B cell (primary cell): ENCODE results near the gene DENND2A. TPM values are rescaled to one million over a fixed set of nuclear protein-coding genes. Genes with fewer than 3 reads are reported as not detected.
A peak's percentile ranks its signal among the peaks of the same experiment; 100 is the strongest.

Experiments
- ATAC-seq: fragments of 200-7000 bp; cut with Tn5 transposase; one replicate; pipeline ENCODE4 v1.10.0; 2021; ENCODE audit warnings: low read depth, mild to moderate bottlenecking, moderate number of reproducible peaks, moderate library complexity
- CTCF ChIA-PET: fragments of 350-600 bp; sonication (Branson Sonifier 250); formaldehyde crosslinking; loops from one replicate; lab custom pipeline; 2021; ENCODE audit warnings: antibody characterized with exemption, inconsistent platforms; lab: Charles Lee
- POLR2A ChIA-PET: fragments of 350-600 bp; sonication (Branson Sonifier 250); formaldehyde crosslinking; loops from one replicate; lab custom pipeline; 2021; ENCODE audit warnings: antibody characterized with exemption; lab: Charles Lee
- DNase-seq: peaks from one replicate; pipeline ENCODE4 v3.0.0; 2013
- H2AFZ ChIP-seq: 2 replicates; pipeline ENCODE4 v1.6.1; 2012; ENCODE audit warnings: mild to moderate bottlenecking, low read depth, low read length; ENCODE audit not compliant: insufficient read depth, poor library complexity, severe bottlenecking
- H3K27ac ChIP-seq, 2 donors: 1 replicate in 1 of 2; 2 replicates in 1 of 2; pipeline ENCODE4 v1.5.1; 2012 to 2013; ENCODE audit warnings: low read length in 2 of 2, mild to moderate bottlenecking in 2 of 2, moderate library complexity in 1 of 2
- H3K27me3 ChIP-seq, 4 experiments: fragments of 200-600 bp in 1 of 4; sonication (generic) in 1 of 4; replicated peaks in 1 of 4; 1 replicate in 2 of 4; 2 replicates in 2 of 4; pipeline versions ENCODE4 v1.6.1 to v1.7.0; 2013 to 2016; ENCODE audit warnings: low read length in 3 of 4, mild to moderate bottlenecking in 2 of 4, mixed read lengths in 1 of 4, moderate library complexity in 1 of 4; ENCODE audit not compliant: insufficient read depth in 4 of 4, control insufficient read depth in 3 of 4; ENCODE audit errors: control extremely low read depth in 1 of 4
- H3K36me3 ChIP-seq, 2 experiments: replicated peaks in 1 of 2; 1 replicate in 1 of 2; 2 replicates in 1 of 2; pipeline versions ENCODE4 v1.6.1 to v1.7.1; 2013; ENCODE audit warnings: low read length in 1 of 2; ENCODE audit not compliant: insufficient read depth in 2 of 2, control insufficient read depth in 1 of 2; ENCODE audit errors: control extremely low read depth in 1 of 2, extremely low read depth in 1 of 2
- H3K4me1 ChIP-seq, 2 donors: fragments of 200-600 bp in 1 of 2; sonication (generic) in 1 of 2; 1 replicate in 1 of 2; 2 replicates in 1 of 2; pipeline versions ENCODE4 v1.5.1 to v1.6.1; 2013 to 2017; ENCODE audit warnings: low read length in 2 of 2; ENCODE audit not compliant: control insufficient read depth in 2 of 2, insufficient read depth in 2 of 2
- H3K4me2 ChIP-seq: replicated peaks from 2 replicates; pipeline ENCODE3; 2012; ENCODE audit warnings: mild to moderate bottlenecking, low read depth, low read length; ENCODE audit not compliant: poor library complexity, severe bottlenecking
- H3K4me3 ChIP-seq, 5 experiments: fragments of 200-600 bp in 1 of 5; sonication (generic) in 1 of 5; 1 replicate in 3 of 5; 2 replicates in 2 of 5; pipeline versions ENCODE4 v1.5.1 to v1.7.0; 2011 to 2016; ENCODE audit warnings: low read length in 4 of 5, mild to moderate bottlenecking in 4 of 5, low read depth in 2 of 5, control low read depth in 1 of 5, moderate library complexity in 1 of 5; ENCODE audit not compliant: insufficient read depth in 1 of 5; ENCODE audit errors: control extremely low read depth in 1 of 5, extremely low read depth in 1 of 5
- H3K79me2 ChIP-seq: fragments of 200-600 bp; sonication (generic); one replicate; pipeline ENCODE4 v1.6.0; 2016; ENCODE audit warnings: low read length; ENCODE audit not compliant: control insufficient read depth, insufficient read depth
- H3K9ac ChIP-seq: fragments of 200-600 bp; sonication (generic); 2 replicates; pipeline ENCODE4 v1.6.1; 2017; ENCODE audit warnings: mild to moderate bottlenecking, low read length, moderate library complexity
- H3K9me3 ChIP-seq, 3 donors: one replicate each; pipeline versions ENCODE4 v1.6.1 to v1.7.1; 2013; ENCODE audit warnings: low read length in 2 of 3; ENCODE audit not compliant: control insufficient read depth in 2 of 3, insufficient read depth in 1 of 3; ENCODE audit errors: control extremely low read depth in 1 of 3
- H4K20me1 ChIP-seq: 2 replicates; pipeline ENCODE4 v1.6.0; 2012; ENCODE audit warnings: mild to moderate bottlenecking, low read length; ENCODE audit not compliant: insufficient read depth, control insufficient read depth, poor library complexity, severe bottlenecking
- H3K27ac Mint-ChIP-seq: one replicate; pipeline ENCODE4 v1.8.0; 2021; ENCODE audit warnings: mixed read lengths
- H3K27me3 Mint-ChIP-seq: one replicate; pipeline ENCODE4 v1.8.0; 2021; ENCODE audit warnings: mixed read lengths
- H3K4me1 Mint-ChIP-seq: one replicate; pipeline ENCODE4 v1.8.0; 2021; ENCODE audit warnings: mixed read lengths
- H3K4me3 Mint-ChIP-seq: one replicate; pipeline ENCODE4 v1.8.0; 2021; ENCODE audit warnings: mixed read lengths
- H3K9me3 Mint-ChIP-seq: one replicate; pipeline ENCODE4 v1.8.0; 2022; ENCODE audit warnings: mixed read lengths; ENCODE audit not compliant: insufficient read depth
- CTCF ChIP-seq: fragments of 200-600 bp; IDR thresholded peaks from one replicate; pipeline ENCODE4 v1.8.0; 2022; ENCODE audit warnings: antibody characterized with exemption, mild to moderate bottlenecking
- EZH2 ChIP-seq: IDR thresholded peaks from 2 replicates; pipeline ENCODE4 v1.6.1; 2012; ENCODE audit warnings: borderline replicate concordance, low read depth, mild to moderate bottlenecking, moderate library complexity, low read length; ENCODE audit not compliant: insufficient read depth, poor library complexity, severe bottlenecking
- WGBS: methylation state at CpG from one replicate; pipeline ENCODE4 v1.1.5; 2013; ENCODE audit warnings: missing lambda C conversion rate; ENCODE audit not compliant: insufficient coverage; 5-methylcytosine and 5-hydroxymethylcytosine counted together
- intact Hi-C: fragments of 100-400 bp; cut with micrococcal nuclease; formaldehyde crosslinking; loops from one replicate; pipeline ENCODE4 v1.10.0; 2022
- polyA plus RNA-seq: library from polyadenylated mRNA; depleted of rRNA; stranded (reverse); fragments of >200 nt; gene quantifications from 2 replicates; pipeline ENCODE4 v1.2.3, GENCODE V29; 2012
- total RNA-seq, 2 donors: library from RNA; stranded (reverse); fragments of 120-200 nt in 1 of 2; gene quantifications; 1 replicate in 1 of 2; 2 replicates in 1 of 2; pipeline versions ENCODE4 v1.2.3 to v1.2.4, GENCODE V29; 2013 to 2022

DENND2A gene
- total and polyA plus RNA-seq, 2 donors (not counting 1 experiment from before 2014, with no cell fraction given): 0.31 TPM; not detected in 1

- Mint-ChIP-seq H3K4me3 (peak overlapping the region; percentile 99), H3K27ac (peak overlapping the region; percentile 77), H3K4me1 (peaks cover 26% of the 10 kb centered on the region), H3K27me3 (peaks cover 50% of the 10 kb centered on the region), H3K9me3 (no peaks in the 10 kb centered on the region)
- Histone ChIP-seq H3K36me3 (no peaks in the 10 kb centered on the region), H3K27me3 (peaks cover 0 to 65% (median 31%) of the 10 kb centered on the region in 4 experiments), H3K9me3 (peaks cover 0 to 25% (median 0%) of the 10 kb centered on the region in 3 donors), H4K20me1 (no peaks in the 10 kb centered on the region), H3K4me2 (peak overlapping the region; percentile 94), H3K4me3 (peak overlapping the region in 4 of 5 experiments; percentile 44 to 61 (median 54)), H3K27ac (no peak overlapping the region), H3K9ac (peak overlapping the region; percentile 62), H3K4me1 (peaks cover 28 to 29% of the 10 kb centered on the region in 2 donors), H3K79me2 (no peaks in the 10 kb centered on the region), H2AFZ (peak overlapping the region; percentile 74)
- DNase-seq (peak; percentile 50), ATAC-seq (peak; percentile 35)
- TF ChIP-seq EZH2 (peak; percentile 94), CTCF (no peak)
- WGBS: under 1% methylated on average over 74 of the region's 74 CpGs
- intact Hi-C loops: no loop called here
- POLR2A ChIA-PET: no interaction called here
- CTCF ChIA-PET: no interaction called here
Observed at GRCh38 chr7:140640060-140640637, 464 bp downstream of the DENND2A start.

- peaks cover 0 to 25% (median 0%) of the 10 kb centered on the region in 3 donors for H3K9me3 ChIP-seq
- peaks cover 0 to 65% (median 31%) of the 10 kb centered on the region in 4 experiments for H3K27me3 ChIP-seq
- peaks cover 28 to 29% of the 10 kb centered on the region in 2 donors for H3K4me1 ChIP-seq
- H3K27ac ChIP-seq: no peak overlapping the region
- H3K27me3 Mint-ChIP-seq: peaks cover 48% of the 10 kb centered on the region
- WGBS: 5% methylated on average over 11 of the region's 15 CpGs
- H3K27ac Mint-ChIP-seq: peak overlapping the region; percentile 77
- ChIA-PET CTCF (interaction anchor here (0.5 kb wide), 1 partner anchor 578 kb away, joined by 6 read pairs; no protein-coding TSS in a partner anchor), POLR2A (interaction anchor here (0.7 kb wide), 1 partner anchor 1039 kb away, joined by 4 read pairs; no protein-coding TSS in a partner anchor)
- H3K79me2 ChIP-seq: no peaks in the 10 kb centered on the region
- intact Hi-C loops: no loop called here
- H3K9ac ChIP-seq: peak overlapping the region; percentile 62
- H3K4me3 Mint-ChIP-seq: peak overlapping the region; percentile 99
- H3K4me1 Mint-ChIP-seq: peaks cover 26% of the 10 kb centered on the region
- TF ChIP-seq CTCF (no peak), EZH2 (no peak)
- no peaks in the 10 kb centered on the region for H4K20me1 ChIP-seq
- ATAC-seq: no peak
- no peaks in the 10 kb centered on the region for H3K36me3 ChIP-seq
- peak overlapping the region; percentile 94 for H3K4me2 ChIP-seq
- peak overlapping the region; percentile 74 for H2AFZ ChIP-seq
- H3K4me3 ChIP-seq: peak overlapping the region in 4 of 5 experiments; percentile 44 to 61 (median 54)
- no peaks in the 10 kb centered on the region for H3K9me3 Mint-ChIP-seq
- DNase-seq: peak; percentile 41
Observed at GRCh38 chr7:140639366-140640053, 1.1 kb downstream of the DENND2A start.
